IMR-90 (cell line): ENCODE results near the gene TP73.

Experiments
- CEBPB ChIP-seq: IDR thresholded peaks from 2 replicates; pipeline ENCODE4 v1.6.1; 2012; ENCODE audit warnings: low read depth, low read length, improper control_type of control experiment
- CTCF ChIP-seq: conservative IDR thresholded peaks from 2 replicates; pipeline ENCODE4 v1.5.1; 2012; ENCODE audit warnings: mild to moderate bottlenecking, low read depth, low read length, improper control_type of control experiment

- TF ChIP-seq CTCF (no peak), CEBPB (no peak)
Observed at GRCh38 chr1:3632298-3632697, 20.0 kb upstream of the TP73 start.
